GM18858 (cell line): ENCODE measurements around the gene GLRA3.
"Not testable (repeated sequence)": the region's sequence is repeated elsewhere in the genome, so short reads cannot be mapped to it uniquely, and the experiment has no call there.

Source experiments
- ATAC-seq: cut with Tn5 transposase; IDR thresholded peaks from one replicate; pipeline ENCODE4 v1.9.1; 2021; ENCODE audit not compliant: unreplicated experiment

GLRA3 gene

GRCh38 chr4:174828845-174829701 is at the start of gene GLRA3:
Gene GLRA3 (minus strand): TSS chr4:174829247. CDS start chr4:174828811, 436 bp downstream.
- no peak for ATAC-seq

- no peak for ATAC-seq
Measured at GRCh38 chr4:174874898-174875297, 45.9 kb upstream of the GLRA3 start.

GRCh38 chr4:174873931-174874330 is 44.9 kb upstream of the GLRA3 start:
- ATAC-seq: peak; percentile 57

- ATAC-seq: not testable (repeated sequence)
Measured at GRCh38 chr4:174873146-174873545, 44.1 kb upstream of the GLRA3 start.

- no peak for ATAC-seq
Measured at GRCh38 chr4:174871407-174871806, 42.4 kb upstream of the GLRA3 start.

- no peak for ATAC-seq
Measured at GRCh38 chr4:174870311-174870710, 41.3 kb upstream of the GLRA3 start.

- no peak for ATAC-seq
Measured at GRCh38 chr4:174869339-174869738, 40.3 kb upstream of the GLRA3 start.

GRCh38 chr4:174867903-174868302 is 38.9 kb upstream of the GLRA3 start:
- ATAC-seq: no peak

GRCh38 chr4:174865418-174865985 is 36.5 kb upstream of the GLRA3 start:
- ATAC-seq: no peak

GRCh38 chr4:174864031-174864430 is 35.0 kb upstream of the GLRA3 start:
- no peak for ATAC-seq

- no peak for ATAC-seq
Measured at GRCh38 chr4:174860588-174860987, 31.5 kb upstream of the GLRA3 start.

- peak; percentile 72 for ATAC-seq
Measured at GRCh38 chr4:174859904-174860303, 30.9 kb upstream of the GLRA3 start.

- no peak for ATAC-seq
Measured at GRCh38 chr4:174856926-174857800, 28.1 kb upstream of the GLRA3 start.

GRCh38 chr4:174855050-174855449 is 26.0 kb upstream of the GLRA3 start:
- ATAC-seq: no peak

GRCh38 chr4:174853629-174854028 is 24.6 kb upstream of the GLRA3 start:
- ATAC-seq: no peak

- no peak for ATAC-seq
Measured at GRCh38 chr4:174848596-174848995, 19.5 kb upstream of the GLRA3 start.

GRCh38 chr4:174847801-174848427 is 18.9 kb upstream of the GLRA3 start:
- no peak for ATAC-seq

GRCh38 chr4:174835536-174835935 is 6.5 kb upstream of the GLRA3 start:
- no peak for ATAC-seq

- ATAC-seq: no peak
Measured at GRCh38 chr4:174834477-174834876, 5.4 kb upstream of the GLRA3 start.

- no peak for ATAC-seq
Measured at GRCh38 chr4:174826660-174827059, 2.4 kb downstream of the GLRA3 start.

- ATAC-seq: no peak
Measured at GRCh38 chr4:174815282-174815681, 13.8 kb downstream of the GLRA3 start.
